Measurements from ENCODE around the gene HOXB6.

GRCh38 chr17:48617471-48618255, 12.9 kb upstream of the HOXB6 start:
- TF ChIP-seq POLR2A (IDR thresholded peaks at IDR 0.05): no peak
- TF ChIP-seq, protein P1, sequence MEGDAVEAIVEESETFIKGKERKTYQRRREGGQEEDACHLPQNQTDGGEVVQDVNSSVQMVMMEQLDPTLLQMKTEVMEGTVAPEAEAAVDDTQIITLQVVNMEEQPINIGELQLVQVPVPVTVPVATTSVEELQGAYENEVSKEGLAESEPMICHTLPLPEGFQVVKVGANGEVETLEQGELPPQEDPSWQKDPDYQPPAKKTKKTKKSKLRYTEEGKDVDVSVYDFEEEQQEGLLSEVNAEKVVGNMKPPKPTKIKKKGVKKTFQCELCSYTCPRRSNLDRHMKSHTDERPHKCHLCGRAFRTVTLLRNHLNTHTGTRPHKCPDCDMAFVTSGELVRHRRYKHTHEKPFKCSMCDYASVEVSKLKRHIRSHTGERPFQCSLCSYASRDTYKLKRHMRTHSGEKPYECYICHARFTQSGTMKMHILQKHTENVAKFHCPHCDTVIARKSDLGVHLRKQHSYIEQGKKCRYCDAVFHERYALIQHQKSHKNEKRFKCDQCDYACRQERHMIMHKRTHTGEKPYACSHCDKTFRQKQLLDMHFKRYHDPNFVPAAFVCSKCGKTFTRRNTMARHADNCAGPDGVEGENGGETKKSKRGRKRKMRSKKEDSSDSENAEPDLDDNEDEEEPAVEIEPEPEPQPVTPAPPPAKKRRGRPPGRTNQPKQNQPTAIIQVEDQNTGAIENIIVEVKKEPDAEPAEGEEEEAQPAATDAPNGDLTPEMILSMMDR (IDR thresholded peaks at IDR 0.05): no peak

All from ovary (tissue), 3 donors.